PFSK-1 (cell line): ENCODE data around the gene EGFLAM.

Experiments used
- FOXP2 ChIP-seq: optimal IDR thresholded peaks from 2 replicates; pipeline ENCODE3; 2011; ENCODE audit warnings: borderline replicate concordance, control low read depth, inconsistent platforms; ENCODE audit not compliant: insufficient read depth; ENCODE audit errors: extremely low read length, extremely low read depth
- POLR2AphosphoS5 ChIP-seq: IDR thresholded peaks from 2 replicates; pipeline ENCODE4 v1.6.1; 2012; ENCODE audit warnings: low read depth, mild to moderate bottlenecking, control low read depth, low read length, moderate library complexity
- REST ChIP-seq, 2 experiments: IDR thresholded peaks; 2 replicates each; pipeline versions ENCODE4 v1.6.1 to v1.8.0; 2011 to 2012; ENCODE audit warnings: low read depth in 2 of 2, low read length in 2 of 2, control low read depth in 1 of 2, inconsistent platforms in 1 of 2, mild to moderate bottlenecking in 1 of 2, moderate library complexity in 1 of 2; ENCODE audit not compliant: insufficient read depth in 1 of 2
- SIN3A ChIP-seq: IDR thresholded peaks from 2 replicates; pipeline ENCODE4 v1.6.1; 2012; ENCODE audit warnings: mild to moderate bottlenecking, low read length, moderate library complexity, borderline replicate concordance; ENCODE audit not compliant: insufficient read depth
- TAF1 ChIP-seq: IDR thresholded peaks from 2 replicates; pipeline ENCODE4 v1.6.1; 2012; ENCODE audit warnings: low read length, control low read depth, borderline replicate concordance; ENCODE audit not compliant: insufficient read depth

EGFLAM gene

GRCh38 chr5:38433160-38433861 is 175.0 kb downstream of the EGFLAM start:
- TF ChIP-seq TAF1 = no peak
- no peak for TF ChIP-seq FOXP2
- no peak for TF ChIP-seq POLR2AphosphoS5
- TF ChIP-seq SIN3A = no peak
- no peak for TF ChIP-seq REST (IDR thresholded peaks at IDR 0.05; ENCODE audit: insufficient read depth in 1 of 2, low read depth in 2 of 2, low read length in 2 of 2)

GRCh38 chr5:38434966-38435705 is 176.8 kb downstream of the EGFLAM start:
- TF ChIP-seq FOXP2 (no peak), TAF1 (no peak), SIN3A (no peak), POLR2AphosphoS5 (no peak)

- TF ChIP-seq TAF1 (no peak), POLR2AphosphoS5 (no peak)
Measured at GRCh38 chr5:38438757-38439156, 180.4 kb downstream of the EGFLAM start.

- TF ChIP-seq FOXP2 (no peak), REST (IDR thresholded peaks at IDR 0.05; ENCODE audit: insufficient read depth in 1 of 2, low read depth in 2 of 2, low read length in 2 of 2) (no peak), SIN3A (no peak), POLR2AphosphoS5 (no peak), TAF1 (no peak)
Measured at GRCh38 chr5:38441453-38442246, 183.3 kb downstream of the EGFLAM start.

DNA sequence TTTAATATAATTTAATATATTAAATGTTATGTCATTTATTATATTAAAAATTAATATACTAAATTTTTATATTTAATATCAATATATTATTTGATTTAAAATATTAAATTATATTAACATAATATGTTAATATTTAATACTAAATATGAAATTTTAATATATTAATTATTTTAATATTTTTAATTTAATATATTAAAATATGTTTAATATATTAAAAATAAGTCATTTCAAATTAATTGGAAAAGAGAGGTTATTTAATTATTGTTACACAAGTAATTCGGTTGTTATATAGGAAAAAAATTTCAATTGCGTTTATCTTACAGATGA is 183.9 kb downstream of the EGFLAM start:
- TF ChIP-seq REST (IDR thresholded peaks at IDR 0.05; ENCODE audit: insufficient read depth in 1 of 2, low read depth in 2 of 2, low read length in 2 of 2) (no peak), POLR2AphosphoS5 (no peak), SIN3A (no peak), TAF1 (no peak), FOXP2 (no peak)

- TF ChIP-seq TAF1 = no peak
- TF ChIP-seq SIN3A = no peak
- no peak for TF ChIP-seq POLR2AphosphoS5
- no peak for TF ChIP-seq FOXP2
- TF ChIP-seq REST (IDR thresholded peaks at IDR 0.05; ENCODE audit: insufficient read depth in 1 of 2, low read depth in 2 of 2, low read length in 2 of 2) = no peak
Measured at GRCh38 chr5:38443390-38443789, 185.0 kb downstream of the EGFLAM start.
